GM12878 (cell line): ENCODE data around the gene SLC38A1. TPM values are rescaled to one million over a fixed set of nuclear protein-coding genes. Genes with fewer than 3 reads are reported as not detected.
A peak's percentile ranks its signal among the peaks of the same experiment; 100 is the strongest.

Source experiments
- ATAC-seq: fragments of 200-7000 bp; cut with Tn5 transposase; 3 replicates; pipeline ENCODE4 v1.9.1; 2020; ENCODE audit warnings: mild to moderate bottlenecking, moderate library complexity
- BruUV-seq: library from RNA; stranded (reverse); fragments of 400-500 nt; replicated peaks from 2 replicates; lab custom pipeline; 2021; lab: Mats Ljungman, UMichigan
- CTCF ChIA-PET: fragments of 300-600 bp; sonication (Branson Sonifier 250); formaldehyde crosslinking; extraction: SDS; loops from one replicate; lab custom pipeline; 2021; ENCODE audit warnings: inconsistent platforms; lab: Yijun Ruan, JAX
- POLR2A ChIA-PET: fragments of 350-600 bp; formaldehyde crosslinking; extraction: SDS; loops from one replicate; lab custom pipeline; 2021; ENCODE audit warnings: inconsistent platforms; lab: Charles Lee
- RAD21 ChIA-PET: fragments of 300-600 bp; sonication (Branson Sonifier 250); formaldehyde crosslinking; loops from one replicate; lab custom pipeline; 2023; ENCODE audit warnings: antibody characterized with exemption; ENCODE audit not compliant: unreplicated experiment; lab: Charles Lee
- SMC1A ChIA-PET: fragments of 300-600 bp; sonication (Branson Sonifier 250); formaldehyde crosslinking; loops from one replicate; lab custom pipeline; 2023; ENCODE audit not compliant: unreplicated experiment, uncharacterized antibody; lab: Charles Lee
- DNase-seq: peaks from one replicate; pipeline ENCODE4 v3.0.0-alpha.2; 2011; ENCODE audit warnings: low read depth, low spot score
- FAIRE-seq: peaks from 3 replicates; lab custom pipeline; 2011; peaks lifted over from hg19 to GRCh38; lab: Jason Lieb, UNC
- H2AFZ ChIP-seq: 2 replicates; pipeline ENCODE4 v1.6.0; 2011; ENCODE audit warnings: low read depth, low read length, control low read depth; ENCODE audit not compliant: control insufficient read depth
- H3K27ac ChIP-seq: 2 replicates; pipeline ENCODE4 v1.5.1; 2011; ENCODE audit warnings: control low read depth; ENCODE audit not compliant: control insufficient read depth, insufficient read depth
- H3K27me3 ChIP-seq, 2 experiments: replicated peaks in 1 of 2; 2 replicates each; pipeline versions ENCODE4 v1.6.0 to v1.6.1; 2011; ENCODE audit warnings: low read length in 1 of 2; ENCODE audit not compliant: control insufficient read depth in 2 of 2, insufficient read depth in 2 of 2
- H3K36me3 ChIP-seq, 2 experiments: 2 replicates each; pipeline ENCODE4 v1.5.1; 2011; ENCODE audit warnings: low read length in 1 of 2; ENCODE audit not compliant: control insufficient read depth in 2 of 2, insufficient read depth in 2 of 2
- H3K4me1 ChIP-seq: 2 replicates; pipeline ENCODE4 v1.6.1; 2011; ENCODE audit warnings: mild to moderate bottlenecking, low read length, moderate library complexity, mixed read lengths; ENCODE audit not compliant: control insufficient read depth, insufficient read depth
- H3K4me2 ChIP-seq: 2 replicates; pipeline ENCODE4 v1.6.0; 2011; ENCODE audit warnings: control low read depth; ENCODE audit not compliant: control insufficient read depth, insufficient read depth
- H3K4me3 ChIP-seq: fragments of 200-600 bp; sonication (generic); 2 replicates; pipeline ENCODE4 v1.5.1; 2016
- H3K79me2 ChIP-seq: 2 replicates; pipeline ENCODE4 v1.6.0; 2011; ENCODE audit warnings: low read length; ENCODE audit not compliant: control insufficient read depth, insufficient read depth
- H3K9ac ChIP-seq: 2 replicates; pipeline ENCODE4 v1.8.0; 2011; ENCODE audit warnings: low read length, control low read depth, mixed read lengths; ENCODE audit not compliant: control insufficient read depth, insufficient read depth
- H3K9me3 ChIP-seq: replicated peaks from 3 replicates; pipeline ENCODE4 v1.5.1; 2011; ENCODE audit warnings: mild to moderate bottlenecking, low read length; ENCODE audit not compliant: control insufficient read depth, insufficient read depth
- H4K20me1 ChIP-seq: 2 replicates; pipeline ENCODE4 v1.6.0; 2011; ENCODE audit not compliant: control insufficient read depth, insufficient read depth
- CHD1 ChIP-seq: IDR thresholded peaks from 2 replicates; pipeline ENCODE4 v1.6.1; 2012; ENCODE audit warnings: low read depth, low read length, improper control_type of control experiment
- CHD4 ChIP-seq: fragments of 200-600 bp; sonication (generic); IDR thresholded peaks from 2 replicates; pipeline ENCODE4 v1.6.1; 2016; ENCODE audit warnings: mild to moderate bottlenecking
- ETV6 ChIP-seq, 2 experiments: fragments of 450-650 bp in 1 of 2; IDR thresholded peaks in 1 of 2; conservative IDR thresholded peaks in 1 of 2; 2 replicates each; pipeline ENCODE4 v1.6.1; 2014; ENCODE audit warnings: antibody characterized with exemption in 1 of 2, borderline replicate concordance in 1 of 2, low read depth in 1 of 2, mild to moderate bottlenecking in 1 of 2, moderate library complexity in 1 of 2
- IKZF2 ChIP-seq, 2 experiments: fragments of 450-650 bp; IDR thresholded peaks; 2 replicates each; pipeline ENCODE4 v1.6.1; 2017; ENCODE audit warnings: mild to moderate bottlenecking in 2 of 2, moderate library complexity in 2 of 2
- NR2C2 ChIP-seq: IDR thresholded peaks from 2 replicates; pipeline ENCODE4 v1.6.1; 2011; ENCODE audit warnings: borderline replicate concordance, low read depth; ENCODE audit not compliant: control insufficient read depth, insufficient read length
- PML ChIP-seq: IDR thresholded peaks from 2 replicates; pipeline ENCODE4 v1.6.1; 2012; ENCODE audit warnings: low read length, inconsistent platforms
- RAD51 ChIP-seq: fragments of 450-650 bp; IDR thresholded peaks from 2 replicates; pipeline ENCODE4 v1.6.1; 2016; ENCODE audit warnings: moderate library complexity, mild to moderate bottlenecking, inconsistent platforms
- SIN3A ChIP-seq: IDR thresholded peaks from 2 replicates; pipeline ENCODE4 v1.6.1; 2012; ENCODE audit warnings: low read depth, low read length, improper control_type of control experiment
- WRNIP1 ChIP-seq: IDR thresholded peaks from 2 replicates; pipeline ENCODE4 v1.6.1; 2011; ENCODE audit warnings: low read depth, low read length, improper control_type of control experiment, borderline replicate concordance
- YBX1 ChIP-seq: fragments of 450-650 bp; IDR thresholded peaks from 2 replicates; pipeline ENCODE4 v1.6.1; 2016; ENCODE audit warnings: antibody characterized with exemption
- WGBS: methylation state at CpG from one replicate; pipeline ENCODE4 v1.1.6; 2016; ENCODE audit warnings: low lambda C conversion rate; ENCODE audit not compliant: insufficient replicate concordance, insufficient coverage; ENCODE audit errors: missing lambda C conversion rate; 5-methylcytosine and 5-hydroxymethylcytosine counted together
- in situ Hi-C: fragments of 300-500 bp; cut with MboI; formaldehyde crosslinking; loops from 9 replicates; pipeline ENCODE4 v1.14.3; 2018; ENCODE audit warnings: mixed read lengths
- intact Hi-C: fragments of 100-400 bp; cut with micrococcal nuclease; formaldehyde crosslinking; loops from one replicate; pipeline ENCODE4 v1.14.2; 2022; ENCODE audit not compliant: unreplicated experiment
- polyA plus RNA-seq, 11 experiments: library from polyadenylated mRNA; depleted of rRNA in 4 of 11; unstranded in 6 of 11; stranded (reverse) in 5 of 11; fragments of >200 nt; fragmentation: Nextera tagmentation in 4 of 11; fragmentation: Illumina TruSeq in 1 of 11; extraction: Ambion mirVana in 4 of 11; extraction: Trizol in 1 of 11; gene quantifications; 1 replicate in 1 of 11; 2 replicates in 10 of 11; pipeline versions ENCODE4 v1.2.1 to v1.2.3, GENCODE V29; 2011 to 2016; ENCODE audit warnings: inconsistent platforms in 2 of 11, missing spikeins in 2 of 11, low read depth in 1 of 11
- total RNA-seq, 4 experiments: library from RNA; depleted of rRNA in 3 of 4; stranded (reverse); fragments of >200 nt in 3 of 4; fragmentation: Illumina TruSeq in 1 of 4; extraction: Trizol in 1 of 4; gene quantifications; 2 replicates each; pipeline versions ENCODE4 v1.2.1 to v1.2.3, GENCODE V29; 2013 to 2021
- TF ChIP-seq, protein P1 (sequence below): fragments of 450-650 bp; IDR thresholded peaks from 2 replicates; pipeline ENCODE4 v1.6.1; 2017; ENCODE audit warnings: mild to moderate bottlenecking
- TF ChIP-seq, protein P2 (sequence below): IDR thresholded peaks from 2 replicates; pipeline ENCODE4 v1.6.1; 2011; ENCODE audit warnings: mild to moderate bottlenecking, low read depth, low read length, moderate library complexity; ENCODE audit not compliant: insufficient replicate concordance

Gene SLC38A1
- total and polyA plus RNA-seq, 10 of the 15 experiments (the other 5 are each of a cell fraction or from before 2014, with no cell fraction given) = 38.1 to 191 (median 144) TPM

DNA sequence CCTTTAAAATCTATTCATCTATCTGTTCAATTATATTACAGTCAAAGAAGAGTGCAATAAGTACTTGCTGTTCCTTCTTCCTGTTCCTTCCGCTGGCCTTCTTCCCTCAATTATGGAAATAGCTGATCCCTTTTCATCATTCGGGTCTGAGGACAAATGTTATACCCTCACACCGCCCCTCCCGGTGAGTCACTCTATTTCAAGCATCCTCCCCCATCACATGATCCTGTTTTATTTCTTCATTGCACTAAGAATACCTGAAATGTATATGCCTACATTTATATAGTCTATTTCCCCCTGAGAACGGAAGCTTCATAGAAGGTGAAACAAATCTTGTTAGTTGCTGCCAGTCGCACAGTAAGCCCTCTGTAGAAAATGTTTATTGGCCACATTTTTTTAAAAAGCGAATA, 2.5 kb downstream of the SLC38A1 start:
- Histone ChIP-seq H3K36me3 (peaks cover 1 to 4% of the 10 kb centered on the region in 2 experiments; a peak in 1 of 4 replicates), H3K9me3 (no peaks in the 10 kb centered on the region), H3K4me2 (peak overlapping the region; percentile 96), H3K27me3 (no peaks in the 10 kb centered on the region), H3K4me1 (peaks cover 12% of the 10 kb centered on the region; the same call in 1 of the 2 replicates), H3K9ac (peak overlapping the region; percentile 97), H4K20me1 (peaks cover 2% of the 10 kb centered on the region; the same call in 1 of the 2 replicates), H3K4me3 (peak overlapping the region; percentile 82), H3K27ac (peak overlapping the region; percentile 95), H2AFZ (no peak overlapping the region), H3K79me2 (peaks cover 93% of the 10 kb centered on the region)
- no TSS peak for BruUV-seq
- ChIA-PET CTCF (interaction anchor here (0.8 to 6.2 kb wide), 7 partner anchors 49 to 250 kb away, joined by 3 to 45 read pairs (median 4); no protein-coding TSS in a partner anchor), POLR2A (interaction anchor here (0.6 to 4.5 kb wide), 10 partner anchors 33 to 281 kb away, joined by 3 to 27 read pairs (median 4); no protein-coding TSS in a partner anchor), SMC1A (interaction anchor here (0.7 to 7.0 kb wide), 20 partner anchors 11 to 528 kb away, joined by 3 to 95 read pairs (median 3); no protein-coding TSS in a partner anchor), RAD21 (interaction anchor here (0.7 to 2.4 kb wide), 12 partner anchors 10 to 276 kb away, joined by 3 to 20 read pairs (median 4); no protein-coding TSS in a partner anchor)
- no peak for TF ChIP-seq YBX1
- TF ChIP-seq, protein P1, sequence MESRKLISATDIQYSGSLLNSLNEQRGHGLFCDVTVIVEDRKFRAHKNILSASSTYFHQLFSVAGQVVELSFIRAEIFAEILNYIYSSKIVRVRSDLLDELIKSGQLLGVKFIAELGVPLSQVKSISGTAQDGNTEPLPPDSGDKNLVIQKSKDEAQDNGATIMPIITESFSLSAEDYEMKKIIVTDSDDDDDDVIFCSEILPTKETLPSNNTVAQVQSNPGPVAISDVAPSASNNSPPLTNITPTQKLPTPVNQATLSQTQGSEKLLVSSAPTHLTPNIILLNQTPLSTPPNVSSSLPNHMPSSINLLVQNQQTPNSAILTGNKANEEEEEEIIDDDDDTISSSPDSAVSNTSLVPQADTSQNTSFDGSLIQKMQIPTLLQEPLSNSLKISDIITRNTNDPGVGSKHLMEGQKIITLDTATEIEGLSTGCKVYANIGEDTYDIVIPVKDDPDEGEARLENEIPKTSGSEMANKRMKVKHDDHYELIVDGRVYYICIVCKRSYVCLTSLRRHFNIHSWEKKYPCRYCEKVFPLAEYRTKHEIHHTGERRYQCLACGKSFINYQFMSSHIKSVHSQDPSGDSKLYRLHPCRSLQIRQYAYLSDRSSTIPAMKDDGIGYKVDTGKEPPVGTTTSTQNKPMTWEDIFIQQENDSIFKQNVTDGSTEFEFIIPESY = no peak
- TF ChIP-seq IKZF2 (IDR thresholded peaks at IDR 0.05) = 0 out of 4 replicates have a peak, but pooled peaks of 1 of the 2 experiments have one; percentile 7
- TF ChIP-seq CHD1 = 0 out of 2 replicates have a peak, but pooled peaks have one; percentile 14
- no peak for TF ChIP-seq CHD4
- TF ChIP-seq WRNIP1 = no peak
- TF ChIP-seq ETV6 (conservative IDR thresholded peaks at IDR 0.05 in 1 of 2, IDR thresholded peaks at IDR 0.05 in 1 of 2; ENCODE audit: borderline replicate concordance in 1 of 2, low read depth in 1 of 2) = no peak
- TF ChIP-seq, protein P2, sequence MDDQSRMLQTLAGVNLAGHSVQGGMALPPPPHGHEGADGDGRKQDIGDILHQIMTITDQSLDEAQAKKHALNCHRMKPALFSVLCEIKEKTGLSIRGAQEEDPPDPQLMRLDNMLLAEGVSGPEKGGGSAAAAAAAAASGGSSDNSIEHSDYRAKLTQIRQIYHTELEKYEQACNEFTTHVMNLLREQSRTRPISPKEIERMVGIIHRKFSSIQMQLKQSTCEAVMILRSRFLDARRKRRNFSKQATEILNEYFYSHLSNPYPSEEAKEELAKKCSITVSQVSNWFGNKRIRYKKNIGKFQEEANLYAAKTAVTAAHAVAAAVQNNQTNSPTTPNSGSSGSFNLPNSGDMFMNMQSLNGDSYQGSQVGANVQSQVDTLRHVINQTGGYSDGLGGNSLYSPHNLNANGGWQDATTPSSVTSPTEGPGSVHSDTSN = no peak
- no peak for TF ChIP-seq NR2C2
- no peak for TF ChIP-seq SIN3A
- TF ChIP-seq RAD51 = peak; percentile 58
- 0 out of 2 replicates have a peak, but pooled peaks have one; percentile 16 for TF ChIP-seq PML
- in situ Hi-C loops = loop anchor here (5.0 kb wide), 1 partner anchor 101 kb away; no protein-coding TSS in a partner anchor
- FAIRE-seq (no peak), DNase-seq (no peak), ATAC-seq (no peak)
- 3% methylated on average over 7 of the region's 7 CpGs for WGBS
- intact Hi-C loops = loop anchor here (2.0 to 10.0 kb wide), 6 partner anchors 50 to 1438 kb away; partner anchors contain the start of genes ARID2 and RPAP3
